ENCODE data around the gene CDS1.
"Not testable (repeated sequence)": the region's sequence is repeated elsewhere in the genome, so short reads cannot be mapped to it uniquely, and the experiment has no call there.

The CDS1 gene

GRCh38 chr4:84677093-84677492 lies 94.2 kb downstream of the CDS1 start:
- no peak for DNase-seq

- DNase-seq: no peak
Measured at GRCh38 chr4:84677995-84678394, 95.1 kb downstream of the CDS1 start.

GRCh38 chr4:84678976-84679744 lies 96.2 kb downstream of the CDS1 start:
- no peak for DNase-seq

GRCh38 chr4:84680956-84681355 lies 98.0 kb downstream of the CDS1 start:
- no peak for DNase-seq

- no peak for DNase-seq
Measured at GRCh38 chr4:84681486-84682274, 98.8 kb downstream of the CDS1 start.

- DNase-seq: not testable (repeated sequence)
Measured at GRCh38 chr4:84682661-84683060, 99.7 kb downstream of the CDS1 start.

GRCh38 chr4:84683064-84683850 lies 100.3 kb downstream of the CDS1 start:
- no peak for DNase-seq

GRCh38 chr4:84684361-84684760 lies 101.4 kb downstream of the CDS1 start:
- no peak for DNase-seq

- no peak for DNase-seq
Measured at GRCh38 chr4:84685105-84685504, 102.2 kb downstream of the CDS1 start.

- no peak for DNase-seq
Measured at GRCh38 chr4:84688605-84689004, 105.7 kb downstream of the CDS1 start.

- no peak for DNase-seq
Measured at GRCh38 chr4:84689197-84689596, 106.3 kb downstream of the CDS1 start.

- DNase-seq: no peak
Measured at GRCh38 chr4:84690481-84690880, 107.6 kb downstream of the CDS1 start.

- DNase-seq: no peak
Measured at GRCh38 chr4:84691170-84691691, 108.3 kb downstream of the CDS1 start.

- no peak for DNase-seq
Measured at GRCh38 chr4:84691800-84692199, 108.9 kb downstream of the CDS1 start.

- no peak for DNase-seq
Measured at GRCh38 chr4:84697159-84697558, 114.2 kb downstream of the CDS1 start.

- DNase-seq: no peak
Measured at GRCh38 chr4:84697615-84698201, 114.8 kb downstream of the CDS1 start.

GRCh38 chr4:84699001-84699671 lies 116.2 kb downstream of the CDS1 start:
- DNase-seq: no peak

Data from DMS 273 treated with DMSO at 0.1 percent for 48 hours (cell line).